DMS153 (cell line): ENCODE data around the gene KRTAP10-6.
"Not testable (repeated sequence)": the region's sequence is repeated elsewhere in the genome, so short reads cannot be mapped to it uniquely, and the experiment has no call there.

Source experiments
- DNase-seq: peaks from one replicate; lab custom pipeline; 2025; lab: John Stamatoyannopoulos, UW

Gene KRTAP10-6

GRCh38 chr21:44592446-44593311 lies at the start of gene KRTAP10-6:
Gene KRTAP10-6, minus strand, starts transcription at chr21:44592505. Its CDS starts 21 bp downstream, at chr21:44592484.
- DNase-seq: no peak

DNA sequence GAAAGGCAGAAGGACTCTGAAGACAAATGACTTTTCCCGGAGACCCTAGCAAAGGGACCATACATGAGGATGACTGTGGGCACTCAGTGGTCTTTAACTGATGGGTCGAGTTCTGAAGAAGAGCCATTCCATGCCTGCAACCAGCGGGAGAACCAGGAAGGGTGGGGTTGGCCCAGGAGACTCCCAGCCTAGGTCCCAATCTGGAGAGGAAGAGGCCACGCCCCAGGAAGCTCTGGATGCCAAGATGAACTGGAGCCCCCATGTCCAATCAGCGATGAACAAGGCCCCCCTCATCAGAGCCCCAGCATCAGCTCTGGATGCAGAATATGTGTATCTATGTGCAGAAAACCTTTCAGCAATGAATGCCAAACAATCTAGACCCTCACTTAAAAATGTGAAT lies 48.5 kb upstream of the KRTAP10-6 start:
- no peak for DNase-seq

DNA sequence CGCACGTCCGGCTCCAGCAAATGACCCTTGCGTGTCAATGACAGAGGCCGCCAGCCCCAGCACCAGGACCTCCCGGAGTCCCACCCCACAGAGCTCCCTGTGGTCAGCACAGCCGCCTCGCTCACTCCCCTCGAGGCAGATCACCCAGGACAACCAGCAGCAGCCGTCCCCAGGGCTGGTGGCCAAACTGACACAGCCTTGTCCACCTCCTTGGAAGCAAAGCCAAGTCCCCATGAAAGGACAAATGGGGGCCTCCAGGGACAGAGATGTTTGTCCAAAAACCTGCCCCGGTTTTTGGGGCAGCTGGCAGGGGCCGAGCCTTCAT lies 47.0 kb upstream of the KRTAP10-6 start:
- DNase-seq: no peak

GRCh38 chr21:44638506-44639330 lies 46.4 kb upstream of the KRTAP10-6 start:
- DNase-seq: not testable (repeated sequence)

- not testable (repeated sequence) for DNase-seq
Observed at GRCh38 chr21:44637851-44638348, 45.6 kb upstream of the KRTAP10-6 start.

DNA sequence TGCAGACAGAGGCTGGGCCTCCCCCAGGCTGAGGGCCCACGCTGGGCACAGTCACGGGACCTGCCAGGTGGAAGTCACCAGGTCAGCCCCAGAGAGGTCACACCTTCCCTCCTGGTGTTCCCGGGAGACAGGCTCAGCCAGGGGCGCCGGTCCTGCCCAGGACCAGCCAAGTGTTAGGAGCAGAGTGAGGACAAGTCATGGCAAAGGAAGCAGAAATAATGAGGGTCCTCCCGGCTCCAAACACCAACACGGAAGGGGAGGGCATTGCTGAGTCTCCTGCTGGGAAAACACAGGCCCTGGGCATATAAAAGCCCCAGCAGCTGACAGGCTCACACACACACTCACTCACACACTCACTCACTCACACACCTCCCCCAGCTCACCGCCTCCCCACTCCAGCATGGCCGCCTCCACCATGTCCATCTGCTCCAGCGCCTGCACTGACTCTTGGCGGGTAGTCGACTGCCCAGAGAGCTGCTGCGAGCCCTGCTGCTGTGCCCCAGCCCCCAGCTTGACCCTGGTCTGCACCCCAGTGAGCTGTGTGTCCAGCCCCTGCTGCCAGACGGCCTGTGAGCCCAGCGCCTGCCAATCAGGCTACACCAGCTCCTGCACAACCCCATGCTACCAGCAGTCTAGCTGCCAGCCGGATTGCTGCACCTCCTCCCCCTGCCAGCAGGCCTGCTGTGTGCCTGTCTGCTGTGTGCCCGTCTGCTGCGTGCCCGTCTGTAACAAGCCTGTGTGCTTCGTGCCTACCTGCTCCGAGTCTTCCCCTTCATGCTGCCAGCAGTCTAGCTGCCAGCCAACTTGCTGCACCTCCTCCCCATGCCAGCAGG lies 44.9 kb upstream of the KRTAP10-6 start, which contains the start of gene KRTAP10-10:
Gene KRTAP10-10, plus strand, starts transcription at position 339 of the 833 bp plus-strand sequence. Its CDS starts 62 bp downstream, at position 401.
- no peak for DNase-seq

DNA sequence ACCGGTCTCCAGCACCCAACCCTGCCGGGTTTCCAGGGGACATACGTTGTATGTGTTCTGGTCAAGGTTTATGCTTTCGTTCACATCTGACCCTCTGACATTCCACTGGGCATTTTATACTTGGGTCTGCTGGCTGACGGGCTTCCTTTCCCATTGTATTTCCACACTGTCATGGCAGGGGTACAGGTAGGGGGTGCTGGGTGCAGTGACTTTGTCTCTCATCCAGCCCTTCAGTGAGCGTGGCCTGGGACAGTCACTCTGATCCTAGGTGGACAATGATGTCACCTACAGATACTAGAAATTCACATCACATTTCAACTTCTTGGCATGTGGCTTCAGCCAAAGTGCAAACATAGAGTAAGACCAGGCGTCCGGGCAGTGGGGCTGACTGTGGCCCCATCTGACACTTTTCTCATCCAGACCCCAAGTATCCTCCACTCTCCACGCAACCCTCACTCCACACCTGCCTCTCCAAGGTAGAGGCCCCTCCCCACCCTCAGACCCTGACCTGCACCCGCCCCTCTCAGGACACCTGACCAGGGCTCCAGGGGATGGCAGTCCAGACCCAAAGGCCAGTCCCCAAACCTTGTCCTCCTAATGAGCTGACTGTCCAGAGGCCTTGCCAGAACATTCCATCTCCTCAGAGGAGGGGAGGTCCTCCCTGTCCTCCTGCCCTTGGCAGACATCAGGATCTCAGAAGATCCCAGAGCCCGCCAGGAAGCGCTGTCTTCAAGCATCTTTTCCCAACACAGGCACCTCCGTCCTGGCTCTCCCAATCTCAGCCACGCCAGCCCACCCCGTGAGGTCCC lies 44.1 kb upstream of the KRTAP10-6 start:
- no peak for DNase-seq

GRCh38 chr21:44632067-44632466 lies 39.8 kb upstream of the KRTAP10-6 start:
- DNase-seq: no peak

- no peak for DNase-seq
Observed at GRCh38 chr21:44630440-44630839, 38.1 kb upstream of the KRTAP10-6 start.

- no peak for DNase-seq
Observed at GRCh38 chr21:44628707-44629391, 36.5 kb upstream of the KRTAP10-6 start.

GRCh38 chr21:44627831-44628233 lies 35.5 kb upstream of the KRTAP10-6 start:
- not testable (repeated sequence) for DNase-seq

DNA sequence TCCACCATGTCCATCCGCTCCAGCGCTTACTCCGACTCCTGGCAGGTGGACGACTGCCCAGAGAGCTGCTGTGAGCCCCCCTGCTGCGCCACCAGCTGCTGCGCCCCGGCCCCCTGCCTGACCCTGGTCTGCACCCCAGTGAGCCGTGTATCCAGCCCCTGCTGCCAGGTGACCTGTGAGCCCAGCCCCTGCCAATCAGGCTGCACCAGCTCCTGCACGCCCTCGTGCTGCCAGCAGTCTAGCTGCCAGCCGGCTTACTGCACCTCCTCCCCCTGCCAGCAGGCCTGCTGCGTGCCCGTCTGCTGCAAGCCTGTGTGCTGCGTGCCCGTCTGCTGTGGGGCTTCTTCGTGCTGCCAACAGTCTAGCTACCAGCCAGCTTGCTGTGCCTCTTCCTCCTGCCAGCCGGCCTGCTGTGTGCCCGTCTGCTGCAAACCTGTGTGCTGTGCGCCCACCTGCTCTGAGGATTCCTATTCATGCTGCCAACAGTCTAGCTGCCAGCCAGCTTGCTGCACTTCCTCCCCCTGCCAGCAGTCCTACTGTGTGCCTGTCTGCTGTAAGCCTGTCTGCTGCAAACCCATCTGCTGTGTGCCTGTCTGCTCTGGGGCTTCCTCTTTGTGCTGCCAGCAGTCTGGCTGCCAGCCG lies 35.0 kb upstream of the KRTAP10-6 start:
- not testable (repeated sequence) for DNase-seq

DNA sequence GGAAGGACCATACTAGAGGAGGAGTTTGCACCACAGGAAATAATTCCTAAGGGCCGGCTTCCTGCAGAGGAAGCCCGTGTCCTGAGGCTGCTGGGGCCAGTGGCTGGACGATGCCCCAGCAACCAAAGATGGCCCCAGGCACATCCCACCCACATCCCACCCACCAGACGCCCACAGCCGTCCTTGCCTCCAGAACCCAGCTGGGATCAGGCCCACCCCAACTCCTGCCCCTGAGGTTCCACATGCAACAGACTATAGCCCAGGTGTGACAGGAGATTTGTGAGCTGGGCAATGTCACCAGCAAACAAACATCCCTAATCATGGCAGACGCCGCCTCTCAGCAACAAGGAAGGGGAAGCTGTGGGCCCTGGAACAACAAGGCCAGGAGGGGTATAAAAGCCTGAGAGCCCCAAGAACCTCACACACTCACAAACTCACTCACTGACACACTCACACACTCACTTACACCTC lies 34.4 kb upstream of the KRTAP10-6 start, which contains the start of gene KRTAP10-9:
Gene KRTAP10-9, plus strand, starts transcription at position 421 of the 471 bp plus-strand sequence. CDS start 79 bp downstream, outside the sequence.
- no peak for DNase-seq

- no peak for DNase-seq
Observed at GRCh38 chr21:44626262-44626661, 34.0 kb upstream of the KRTAP10-6 start.

GRCh38 chr21:44625756-44626155 lies 33.5 kb upstream of the KRTAP10-6 start:
- no peak for DNase-seq

- no peak for DNase-seq
Observed at GRCh38 chr21:44623575-44623974, 31.3 kb upstream of the KRTAP10-6 start.

DNA sequence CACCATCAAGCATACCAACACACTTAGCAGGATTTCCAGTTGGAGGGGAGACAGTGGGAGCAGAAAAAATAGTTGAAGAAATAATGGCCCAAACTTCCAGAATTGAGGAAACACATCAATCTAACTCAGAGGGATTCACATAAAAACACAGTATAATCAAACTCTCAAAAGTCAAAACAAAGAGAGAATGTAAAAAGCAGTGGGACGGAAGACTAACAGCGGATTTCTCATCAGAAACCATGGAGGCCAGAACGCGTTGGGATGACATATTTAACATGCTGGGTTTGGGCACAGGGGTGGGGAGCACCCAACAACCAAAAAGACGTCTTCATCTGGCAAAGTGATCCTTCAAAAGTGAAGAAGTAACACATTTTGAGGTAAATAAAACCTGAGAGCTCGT lies 27.6 kb upstream of the KRTAP10-6 start:
- DNase-seq: no peak

DNA sequence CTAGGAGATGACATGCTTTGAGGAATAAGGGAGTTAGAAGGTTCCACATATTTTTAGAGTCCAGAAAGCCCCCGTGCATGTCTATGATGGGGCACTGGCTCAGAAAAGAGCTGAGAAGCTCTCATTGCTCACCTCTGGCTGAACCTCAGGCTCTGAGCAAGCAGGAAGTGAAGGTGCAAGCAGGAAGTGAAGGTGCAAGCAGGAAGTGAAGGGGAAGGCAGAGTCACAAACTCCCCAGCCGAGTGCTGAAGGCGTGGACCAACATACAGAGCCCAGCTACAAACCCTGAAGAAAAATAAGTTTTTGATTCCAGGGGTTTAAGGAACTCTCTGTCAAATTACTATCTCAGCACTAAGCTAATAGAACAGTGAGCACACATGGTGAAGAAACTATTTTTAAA lies 26.6 kb upstream of the KRTAP10-6 start:
- no peak for DNase-seq

- DNase-seq: no peak
Observed at GRCh38 chr21:44618504-44618903, 26.2 kb upstream of the KRTAP10-6 start.
